ENCODE data around the gene RBM19.
"Not testable (repeated sequence)": the region's sequence is repeated elsewhere in the genome, so short reads cannot be mapped to it uniquely, and the experiment has no call there.

Gene RBM19

GRCh38 chr12:113996026-113996425, 29.9 kb upstream of the RBM19 start:
- no peak overlapping the region for H3K4me3 ChIP-seq (ENCODE audit: low read depth, low read length)
- TF ChIP-seq CTCF (IDR thresholded peaks at IDR 0.05; ENCODE audit: borderline replicate concordance, insufficient read depth, low read depth, low read length): no peak

- H3K4me3 ChIP-seq (ENCODE audit: low read depth, low read length): no peak overlapping the region
- TF ChIP-seq CTCF (IDR thresholded peaks at IDR 0.05; ENCODE audit: borderline replicate concordance, insufficient read depth, low read depth, low read length): no peak
Observed at GRCh38 chr12:113994051-113994450, 27.9 kb upstream of the RBM19 start.

- H3K4me3 ChIP-seq (ENCODE audit: low read depth, low read length): not testable (repeated sequence)
Observed at GRCh38 chr12:113992751-113993150, 26.6 kb upstream of the RBM19 start.

- H3K4me3 ChIP-seq (ENCODE audit: low read depth, low read length): no peak overlapping the region
- no peak for TF ChIP-seq CTCF (IDR thresholded peaks at IDR 0.05; ENCODE audit: borderline replicate concordance, insufficient read depth, low read depth, low read length)
Observed at GRCh38 chr12:113991224-113992044, 25.3 kb upstream of the RBM19 start.

- TF ChIP-seq CTCF (IDR thresholded peaks at IDR 0.05; ENCODE audit: borderline replicate concordance, insufficient read depth, low read depth, low read length): no peak
- no peak overlapping the region for H3K4me3 ChIP-seq (ENCODE audit: low read depth, low read length)
Observed at GRCh38 chr12:113990250-113991223, 24.4 kb upstream of the RBM19 start.

- no peak for TF ChIP-seq CTCF (IDR thresholded peaks at IDR 0.05; ENCODE audit: borderline replicate concordance, insufficient read depth, low read depth, low read length)
Observed at GRCh38 chr12:113988976-113989375, 22.9 kb upstream of the RBM19 start.

GRCh38 chr12:113988064-113988451, 21.9 kb upstream of the RBM19 start:
- no peak for TF ChIP-seq CTCF (IDR thresholded peaks at IDR 0.05; ENCODE audit: borderline replicate concordance, insufficient read depth, low read depth, low read length)
- H3K4me3 ChIP-seq (ENCODE audit: low read depth, low read length): no peak overlapping the region

More at GRCh38 chr12:113988976-113989375, 22.9 kb upstream of the RBM19 start:
- H3K4me3 ChIP-seq (ENCODE audit: low read depth, low read length): no peak overlapping the region
